ENCODE data around the gene ZNF423. TPM values are rescaled to one million over a fixed set of nuclear protein-coding genes. Genes with fewer than 3 reads are reported as not detected.

Gene ZNF423
- total and polyA plus RNA-seq, 2 experiments from 2014 or later, result 14.9 to 41.8 TPM

DNA sequence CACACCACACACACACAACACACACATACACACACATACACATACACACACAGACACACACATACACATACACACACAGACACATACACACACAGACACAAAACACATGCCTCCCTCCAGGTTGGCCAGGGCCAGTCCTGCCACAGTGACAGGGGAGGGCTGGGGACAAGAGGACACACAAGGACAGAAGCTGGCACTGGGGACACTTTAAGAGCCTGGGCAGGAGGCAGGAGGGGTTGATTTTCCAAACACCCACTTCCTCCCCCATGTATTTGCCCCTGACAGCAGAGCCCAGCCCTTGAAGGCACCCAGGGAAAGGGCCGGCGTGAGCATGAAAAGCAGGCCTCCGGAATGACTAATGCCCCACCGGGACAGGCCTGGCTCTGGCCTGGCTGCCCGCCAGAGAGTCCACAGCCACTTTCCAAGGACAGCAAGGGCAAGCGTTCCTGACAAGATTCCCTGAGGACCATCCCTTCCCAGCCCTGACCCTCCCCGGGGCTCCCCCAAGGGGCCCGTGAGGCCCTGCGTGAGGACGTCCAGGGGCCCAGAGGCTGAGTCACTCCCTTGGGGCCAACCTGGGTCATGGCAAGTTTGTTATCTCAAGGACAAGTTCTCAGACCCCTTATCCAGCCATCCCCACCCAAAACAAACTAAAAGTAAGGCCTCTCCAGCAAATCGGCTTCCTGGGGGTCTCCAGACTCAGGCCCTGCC, 235.6 kb downstream of the ZNF423 start:
- no peaks in the 10 kb centered on the region for H4K20me1 ChIP-seq (replicated peaks; ENCODE audit: insufficient read depth)
- Mint-ChIP-seq H3K36me3 (ENCODE audit: low read depth) (peaks cover 7% of the 10 kb centered on the region), H3K9me3 (no peaks in the 10 kb centered on the region; the same call in 2 of the 3 replicates), H3K27ac (peak overlapping the region; percentile 73), H3K27me3 (ENCODE audit: insufficient read depth, low read depth, poor library complexity) (peaks cover 4% of the 10 kb centered on the region), H3K4me3 (no peak overlapping the region), H3K4me1 (peaks cover 11% of the 10 kb centered on the region)
- TF ChIP-seq JUNB (IDR thresholded peaks at IDR 0.05; ENCODE audit: unreplicated experiment) (no peak), NANOG (IDR thresholded peaks at IDR 0.05; ENCODE audit: borderline replicate concordance) (no peak), ZNF114 (CRISPR knock-in tag; IDR thresholded peaks at IDR 0.05) (no peak), POLR2AphosphoS5 (IDR thresholded peaks at IDR 0.05; ENCODE audit: low read depth) (no peak), EZH2phosphoT487 (IDR thresholded peaks at IDR 0.05; ENCODE audit: unreplicated experiment) (no peak), EZH2 (IDR thresholded peaks at IDR 0.05; ENCODE audit: low read depth, unreplicated experiment) (no peak), STAT1 (IDR thresholded peaks at IDR 0.05; ENCODE audit: unreplicated experiment) (no peak), CREB1 (CRISPR knock-in tag; IDR thresholded peaks at IDR 0.05; ENCODE audit: low read depth) (no peak), ZNF331 (CRISPR knock-in tag; IDR thresholded peaks at IDR 0.05; ENCODE audit: low read depth) (no peak)
- TF ChIP-seq, protein P1, sequence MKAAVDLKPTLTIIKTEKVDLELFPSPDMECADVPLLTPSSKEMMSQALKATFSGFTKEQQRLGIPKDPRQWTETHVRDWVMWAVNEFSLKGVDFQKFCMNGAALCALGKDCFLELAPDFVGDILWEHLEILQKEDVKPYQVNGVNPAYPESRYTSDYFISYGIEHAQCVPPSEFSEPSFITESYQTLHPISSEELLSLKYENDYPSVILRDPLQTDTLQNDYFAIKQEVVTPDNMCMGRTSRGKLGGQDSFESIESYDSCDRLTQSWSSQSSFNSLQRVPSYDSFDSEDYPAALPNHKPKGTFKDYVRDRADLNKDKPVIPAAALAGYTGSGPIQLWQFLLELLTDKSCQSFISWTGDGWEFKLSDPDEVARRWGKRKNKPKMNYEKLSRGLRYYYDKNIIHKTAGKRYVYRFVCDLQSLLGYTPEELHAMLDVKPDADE (IDR thresholded peaks at IDR 0.05), result no peak
- TF ChIP-seq, protein P2, sequence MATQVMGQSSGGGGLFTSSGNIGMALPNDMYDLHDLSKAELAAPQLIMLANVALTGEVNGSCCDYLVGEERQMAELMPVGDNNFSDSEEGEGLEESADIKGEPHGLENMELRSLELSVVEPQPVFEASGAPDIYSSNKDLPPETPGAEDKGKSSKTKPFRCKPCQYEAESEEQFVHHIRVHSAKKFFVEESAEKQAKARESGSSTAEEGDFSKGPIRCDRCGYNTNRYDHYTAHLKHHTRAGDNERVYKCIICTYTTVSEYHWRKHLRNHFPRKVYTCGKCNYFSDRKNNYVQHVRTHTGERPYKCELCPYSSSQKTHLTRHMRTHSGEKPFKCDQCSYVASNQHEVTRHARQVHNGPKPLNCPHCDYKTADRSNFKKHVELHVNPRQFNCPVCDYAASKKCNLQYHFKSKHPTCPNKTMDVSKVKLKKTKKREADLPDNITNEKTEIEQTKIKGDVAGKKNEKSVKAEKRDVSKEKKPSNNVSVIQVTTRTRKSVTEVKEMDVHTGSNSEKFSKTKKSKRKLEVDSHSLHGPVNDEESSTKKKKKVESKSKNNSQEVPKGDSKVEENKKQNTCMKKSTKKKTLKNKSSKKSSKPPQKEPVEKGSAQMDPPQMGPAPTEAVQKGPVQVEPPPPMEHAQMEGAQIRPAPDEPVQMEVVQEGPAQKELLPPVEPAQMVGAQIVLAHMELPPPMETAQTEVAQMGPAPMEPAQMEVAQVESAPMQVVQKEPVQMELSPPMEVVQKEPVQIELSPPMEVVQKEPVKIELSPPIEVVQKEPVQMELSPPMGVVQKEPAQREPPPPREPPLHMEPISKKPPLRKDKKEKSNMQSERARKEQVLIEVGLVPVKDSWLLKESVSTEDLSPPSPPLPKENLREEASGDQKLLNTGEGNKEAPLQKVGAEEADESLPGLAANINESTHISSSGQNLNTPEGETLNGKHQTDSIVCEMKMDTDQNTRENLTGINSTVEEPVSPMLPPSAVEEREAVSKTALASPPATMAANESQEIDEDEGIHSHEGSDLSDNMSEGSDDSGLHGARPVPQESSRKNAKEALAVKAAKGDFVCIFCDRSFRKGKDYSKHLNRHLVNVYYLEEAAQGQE (IDR thresholded peaks at IDR 0.05; ENCODE audit: unreplicated experiment), result no peak
- TF ChIP-seq, protein P3, sequence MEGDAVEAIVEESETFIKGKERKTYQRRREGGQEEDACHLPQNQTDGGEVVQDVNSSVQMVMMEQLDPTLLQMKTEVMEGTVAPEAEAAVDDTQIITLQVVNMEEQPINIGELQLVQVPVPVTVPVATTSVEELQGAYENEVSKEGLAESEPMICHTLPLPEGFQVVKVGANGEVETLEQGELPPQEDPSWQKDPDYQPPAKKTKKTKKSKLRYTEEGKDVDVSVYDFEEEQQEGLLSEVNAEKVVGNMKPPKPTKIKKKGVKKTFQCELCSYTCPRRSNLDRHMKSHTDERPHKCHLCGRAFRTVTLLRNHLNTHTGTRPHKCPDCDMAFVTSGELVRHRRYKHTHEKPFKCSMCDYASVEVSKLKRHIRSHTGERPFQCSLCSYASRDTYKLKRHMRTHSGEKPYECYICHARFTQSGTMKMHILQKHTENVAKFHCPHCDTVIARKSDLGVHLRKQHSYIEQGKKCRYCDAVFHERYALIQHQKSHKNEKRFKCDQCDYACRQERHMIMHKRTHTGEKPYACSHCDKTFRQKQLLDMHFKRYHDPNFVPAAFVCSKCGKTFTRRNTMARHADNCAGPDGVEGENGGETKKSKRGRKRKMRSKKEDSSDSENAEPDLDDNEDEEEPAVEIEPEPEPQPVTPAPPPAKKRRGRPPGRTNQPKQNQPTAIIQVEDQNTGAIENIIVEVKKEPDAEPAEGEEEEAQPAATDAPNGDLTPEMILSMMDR (conservative IDR thresholded peaks at IDR 0.05; ENCODE audit: low read depth in 2 of 2), result no peak
- no peaks in the 10 kb centered on the region for H3K36me3 ChIP-seq (ENCODE audit: insufficient read depth)
- H3K27me3 ChIP-seq (ENCODE audit: insufficient read depth), result no peaks in the 10 kb centered on the region
- H3F3A ChIP-seq (replicated peaks; ENCODE audit: low read depth), result no peaks in the 10 kb centered on the region
- no peak overlapping the region for H3K4me3 ChIP-seq
- H3K79me2 ChIP-seq (replicated peaks; ENCODE audit: insufficient read depth), result no peaks in the 10 kb centered on the region
- no peak for DNase-seq (ENCODE audit: low spot score)
- no peaks in the 10 kb centered on the region for H3K9me2 ChIP-seq (ENCODE audit: insufficient read depth)
- peak; percentile 26 for ATAC-seq
- H2AFZ ChIP-seq, result no peak overlapping the region
- peaks cover 4% of the 10 kb centered on the region; the same call in 1 of the 2 replicates for H3K4me1 ChIP-seq (ENCODE audit: insufficient read depth)
- no peak overlapping the region for H3K4me2 ChIP-seq
- H3K27ac ChIP-seq (ENCODE audit: low read depth), result no peak overlapping the region
